HepG2 (cell line): Measurements from ENCODE around the gene SOX14. TPM values are rescaled to one million over a fixed set of nuclear protein-coding genes. Genes with fewer than 3 reads are reported as not detected.

Experiments used
- ATAC-seq: fragments of 200-7000 bp; cut with Tn5 transposase; 3 replicates; pipeline ENCODE4 v1.9.1; 2020; ENCODE audit warnings: mild to moderate bottlenecking, moderate library complexity
- BruUV-seq: library from RNA; stranded (reverse); fragments of 400-500 nt; replicated peaks from 2 replicates; lab custom pipeline; 2021; lab: Mats Ljungman, UMichigan
- CTCF ChIA-PET: fragments of 300-600 bp; formaldehyde crosslinking; extraction: SDS; loops from one replicate; lab custom pipeline; 2021; ENCODE audit warnings: low total read pairs, inconsistent platforms, low intra/inter-chr PET ratio; lab: Yijun Ruan, JAX
- POLR2A ChIA-PET: fragments of 350-600 bp; sonication (Branson Sonifier 250); formaldehyde crosslinking; loops from one replicate; lab custom pipeline; 2020; ENCODE audit warnings: antibody characterized with exemption, inconsistent platforms; lab: Yijun Ruan, JAX
- DNase-seq: peaks from one replicate; pipeline ENCODE4 v3.0.0-alpha.2; 2015; ENCODE audit warnings: low spot score
- FAIRE-seq: peaks from 3 replicates; lab custom pipeline; 2011; peaks lifted over from hg19 to GRCh38; lab: Jason Lieb, UNC
- H2AFZ ChIP-seq: one replicate; pipeline ENCODE4 v1.6.1; 2011; ENCODE audit warnings: low read length, inconsistent platforms
- H3K27ac ChIP-seq: fragments of 300-600 bp; 3 replicates; pipeline ENCODE4 v1.8.0; 2011; ENCODE audit warnings: mixed run types, mild to moderate bottlenecking, mixed read lengths, low read length, inconsistent platforms; ENCODE audit not compliant: insufficient read depth; ENCODE audit errors: extremely low read length
- H3K27me3 ChIP-seq, 2 experiments: fragments of 200-600 bp in 1 of 2; 2 replicates in 1 of 2; 3 replicates in 1 of 2; pipeline versions ENCODE4 v1.6.0 to v1.8.0; 2011; ENCODE audit warnings: low read length in 2 of 2, mild to moderate bottlenecking in 2 of 2, moderate library complexity in 2 of 2, inconsistent platforms in 1 of 2; ENCODE audit not compliant: insufficient read depth in 2 of 2, control insufficient read depth in 1 of 2
- H3K36me3 ChIP-seq, 2 experiments: fragments of 200-600 bp in 1 of 2; replicated peaks in 1 of 2; 2 replicates in 1 of 2; 3 replicates in 1 of 2; pipeline versions ENCODE4 v1.5.1 to v1.8.0; 2011; ENCODE audit warnings: low read length in 2 of 2, inconsistent platforms in 1 of 2; ENCODE audit not compliant: insufficient read depth in 2 of 2, control insufficient read depth in 1 of 2
- H3K4me1 ChIP-seq: 2 replicates; pipeline ENCODE4 v1.5.1; 2012; ENCODE audit warnings: low read length, inconsistent platforms; ENCODE audit not compliant: insufficient read depth
- H3K4me2 ChIP-seq: 2 replicates; pipeline ENCODE4 v1.6.0; 2011; ENCODE audit warnings: low read depth, low read length, inconsistent platforms
- H3K4me3 ChIP-seq, 3 experiments: fragments of 200-600 bp in 1 of 3; sonication (generic), shearing (Covaris generic) in 1 of 3; replicated peaks in 1 of 3; 2 replicates each; pipeline ENCODE4 v1.5.1; 2011 to 2016; ENCODE audit warnings: low read length in 3 of 3, inconsistent platforms in 2 of 3, low read depth in 2 of 3, mild to moderate bottlenecking in 2 of 3, control low read depth in 1 of 3, mixed read lengths in 1 of 3; ENCODE audit not compliant: insufficient read depth in 1 of 3
- H3K79me2 ChIP-seq: one replicate; pipeline ENCODE4 v1.6.1; 2011; ENCODE audit warnings: low read length, inconsistent platforms; ENCODE audit not compliant: insufficient read depth
- H3K9ac ChIP-seq: 2 replicates; pipeline ENCODE4 v1.6.0; 2011; ENCODE audit warnings: mild to moderate bottlenecking, low read depth, low read length, inconsistent platforms; ENCODE audit not compliant: insufficient read depth
- H3K9me3 ChIP-seq: 2 replicates; pipeline ENCODE4 v1.5.1; 2012; ENCODE audit warnings: mild to moderate bottlenecking, low read length
- H4K20me1 ChIP-seq: 2 replicates; pipeline ENCODE4 v1.6.0; 2011; ENCODE audit warnings: inconsistent platforms, mild to moderate bottlenecking, low read length, moderate library complexity; ENCODE audit not compliant: insufficient read depth
- ATF6 ChIP-seq: sonication (generic); formaldehyde crosslinking; conservative IDR thresholded peaks from 2 replicates; pipeline ENCODE4 v1.4.0; 2020; ENCODE audit warnings: missing genetic modification reagents
- DMAP1 ChIP-seq: IDR thresholded peaks from 2 replicates; pipeline ENCODE4 v1.6.1; 2016
- HOXA3 ChIP-seq: sonication (generic); formaldehyde crosslinking; IDR thresholded peaks from 2 replicates; pipeline ENCODE4 v1.5.0; 2020; ENCODE audit warnings: missing genetic modification reagents
- ZBTB26 ChIP-seq: IDR thresholded peaks from 2 replicates; pipeline ENCODE4 v1.6.1; 2016; ENCODE audit warnings: missing compliant biosample characterization, missing genetic modification reagents, borderline replicate concordance
- ZNF562 ChIP-seq: sonication (generic); formaldehyde crosslinking; IDR thresholded peaks from 2 replicates; pipeline ENCODE4 v1.8.0; 2022; ENCODE audit warnings: missing genetic modification reagents, borderline replicate concordance
- ZNF772 ChIP-seq: sonication (generic); formaldehyde crosslinking; IDR thresholded peaks from 2 replicates; pipeline ENCODE4 v1.5.0; 2020; ENCODE audit warnings: mild to moderate bottlenecking, missing genetic modification reagents
- ZNF878 ChIP-seq: sonication (generic); formaldehyde crosslinking; IDR thresholded peaks from 2 replicates; pipeline ENCODE4 v1.8.1; 2023; ENCODE audit warnings: mild to moderate bottlenecking, missing genetic modification reagents, moderate library complexity
- WGBS: methylation state at CpG from one replicate; pipeline ENCODE4 v1.1.6; 2017; ENCODE audit warnings: low lambda C conversion rate; 5-methylcytosine and 5-hydroxymethylcytosine counted together
- in situ Hi-C: cut with HindIII; loops from 2 replicates; pipeline ENCODE4 v1.10.0; 2017; ENCODE audit warnings: low pct_unique_long_range_greater_than_20kb; ENCODE audit not compliant: extremely low pct_ligation_motif_present
- intact Hi-C: fragments of 100-400 bp; cut with micrococcal nuclease; formaldehyde crosslinking; loops from one replicate; pipeline ENCODE4 v1.10.0; 2022; ENCODE audit not compliant: unreplicated experiment
- polyA plus RNA-seq, 8 experiments: library from polyadenylated mRNA; depleted of rRNA in 3 of 8; stranded (reverse) in 7 of 8; unstranded in 1 of 8; fragments of >200 nt; fragmentation: Illumina TruSeq in 4 of 8; extraction: Trizol in 4 of 8; gene quantifications; 2 replicates each; pipeline versions ENCODE4 v1.2.1 to v1.2.3, GENCODE V29; 2011 to 2016; ENCODE audit warnings: low read depth in 4 of 8, missing spikeins in 1 of 8, mixed read lengths in 1 of 8; ENCODE audit not compliant: insufficient read depth in 1 of 8
- total RNA-seq, 5 experiments: library from RNA; depleted of rRNA; stranded (reverse); fragments of >200 nt; fragmentation: Illumina TruSeq; extraction: Trizol; gene quantifications; 2 replicates each; pipeline ENCODE4 v1.2.3, GENCODE V29; 2016; ENCODE audit warnings: low read depth in 1 of 5
- TF ChIP-seq, protein P1 (sequence below): IDR thresholded peaks from 2 replicates; pipeline ENCODE4 v1.6.1; 2018; ENCODE audit warnings: missing genetic modification reagents
- TF ChIP-seq, protein P2 (sequence below): sonication (generic); formaldehyde crosslinking; IDR thresholded peaks from 2 replicates; pipeline ENCODE4 v1.8.1; 2022; ENCODE audit warnings: mild to moderate bottlenecking, missing genetic modification reagents

Gene SOX14
- total and polyA plus RNA-seq, 2 of the 13 experiments (the other 11 are each of a cell fraction or from before 2014, with no cell fraction given) = not detected

GRCh38 chr3:137766041-137766875 is 2.1 kb downstream of the SOX14 start:
- FAIRE-seq (no peak), DNase-seq (no peak), ATAC-seq (no peak)
- CTCF ChIA-PET = no interaction called here
- BruUV-seq = no TSS peak
- Histone ChIP-seq H3K36me3 (no peaks in the 10 kb centered on the region), H3K27ac (no peak overlapping the region), H3K4me3 (no peak overlapping the region), H3K9me3 (no peaks in the 10 kb centered on the region), H3K9ac (no peak overlapping the region), H3K4me2 (no peak overlapping the region), H4K20me1 (no peaks in the 10 kb centered on the region), H3K79me2 (no peaks in the 10 kb centered on the region), H2AFZ (no peak overlapping the region), H3K4me1 (peaks cover 9% of the 10 kb centered on the region; the same call in 1 of the 2 replicates), H3K27me3 (peaks cover 19 to 94% of the 10 kb centered on the region in 2 experiments)
- POLR2A ChIA-PET = no interaction called here
- intact Hi-C loops = no loop called here
- 8% methylated on average over 16 of the region's 21 CpGs for WGBS
- in situ Hi-C loops = no loop called here
- TF ChIP-seq HOXA3 (no peak), ZNF772 (CRISPR knock-in tag) (no peak), ZBTB26 (CRISPR knock-in tag) (no peak), ZNF562 (CRISPR knock-in tag) (no peak), DMAP1 (CRISPR knock-in tag) (no peak), ZNF878 (CRISPR knock-in tag) (no peak), ATF6 (CRISPR knock-in tag) (no peak)
- TF ChIP-seq, protein P1, sequence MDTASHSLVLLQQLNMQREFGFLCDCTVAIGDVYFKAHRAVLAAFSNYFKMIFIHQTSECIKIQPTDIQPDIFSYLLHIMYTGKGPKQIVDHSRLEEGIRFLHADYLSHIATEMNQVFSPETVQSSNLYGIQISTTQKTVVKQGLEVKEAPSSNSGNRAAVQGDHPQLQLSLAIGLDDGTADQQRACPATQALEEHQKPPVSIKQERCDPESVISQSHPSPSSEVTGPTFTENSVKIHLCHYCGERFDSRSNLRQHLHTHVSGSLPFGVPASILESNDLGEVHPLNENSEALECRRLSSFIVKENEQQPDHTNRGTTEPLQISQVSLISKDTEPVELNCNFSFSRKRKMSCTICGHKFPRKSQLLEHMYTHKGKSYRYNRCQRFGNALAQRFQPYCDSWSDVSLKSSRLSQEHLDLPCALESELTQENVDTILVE (CRISPR knock-in tag) = no peak
- TF ChIP-seq, protein P2, sequence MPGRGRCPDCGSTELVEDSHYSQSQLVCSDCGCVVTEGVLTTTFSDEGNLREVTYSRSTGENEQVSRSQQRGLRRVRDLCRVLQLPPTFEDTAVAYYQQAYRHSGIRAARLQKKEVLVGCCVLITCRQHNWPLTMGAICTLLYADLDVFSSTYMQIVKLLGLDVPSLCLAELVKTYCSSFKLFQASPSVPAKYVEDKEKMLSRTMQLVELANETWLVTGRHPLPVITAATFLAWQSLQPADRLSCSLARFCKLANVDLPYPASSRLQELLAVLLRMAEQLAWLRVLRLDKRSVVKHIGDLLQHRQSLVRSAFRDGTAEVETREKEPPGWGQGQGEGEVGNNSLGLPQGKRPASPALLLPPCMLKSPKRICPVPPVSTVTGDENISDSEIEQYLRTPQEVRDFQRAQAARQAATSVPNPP = no peak
